Smooth muscle cell (in vitro differentiated cells): ENCODE measurements around the gene MEX3D. TPM values are rescaled to one million over a fixed set of nuclear protein-coding genes. Genes with fewer than 3 reads are reported as not detected.

Source experiments
- DNase-seq: peaks from one replicate; lab custom pipeline; 2025; ENCODE audit not compliant: unreplicated experiment; lab: John Stamatoyannopoulos, UW
- H2AFZ ChIP-seq: fragments of 200-600 bp; sonication (generic); 2 replicates; pipeline ENCODE4 v1.6.0; 2016; ENCODE audit warnings: antibody characterized with exemption, low read depth, mild to moderate bottlenecking
- H3F3A ChIP-seq: fragments of 200-600 bp; sonication (generic); 2 replicates; pipeline ENCODE4 v1.6.0; 2017; ENCODE audit warnings: antibody characterized with exemption, low read depth
- H3K27ac ChIP-seq: fragments of 200-600 bp; sonication (generic); 2 replicates; pipeline ENCODE4 v1.5.1; 2016; ENCODE audit warnings: low read depth, mild to moderate bottlenecking
- H3K27me3 ChIP-seq: fragments of 200-600 bp; sonication (generic); 2 replicates; pipeline ENCODE4 v1.6.1; 2016; ENCODE audit warnings: low read depth, mild to moderate bottlenecking
- H3K36me3 ChIP-seq: fragments of 200-600 bp; sonication (generic); 2 replicates; pipeline ENCODE4 v1.5.1; 2016; ENCODE audit warnings: low read depth
- H3K4me1 ChIP-seq: fragments of 200-600 bp; sonication (generic); 2 replicates; pipeline ENCODE4 v1.5.1; 2016; ENCODE audit warnings: low read depth
- H3K4me2 ChIP-seq: fragments of 200-600 bp; sonication (generic); 2 replicates; pipeline ENCODE4 v1.6.0; 2016; ENCODE audit warnings: mild to moderate bottlenecking
- H3K4me3 ChIP-seq: fragments of 200-600 bp; sonication (generic); 2 replicates; pipeline ENCODE4 v1.5.1; 2016; ENCODE audit warnings: mild to moderate bottlenecking
- H3K79me2 ChIP-seq: fragments of 200-600 bp; sonication (generic); 2 replicates; pipeline ENCODE4 v1.6.0; 2016; ENCODE audit warnings: low read depth, mild to moderate bottlenecking
- H3K9ac ChIP-seq: fragments of 200-600 bp; sonication (generic); 2 replicates; pipeline ENCODE4 v1.6.0; 2016; ENCODE audit warnings: low read depth
- H3K9me3 ChIP-seq: fragments of 200-600 bp; sonication (generic); replicated peaks from 2 replicates; pipeline ENCODE4 v1.5.1; 2016; ENCODE audit warnings: low read depth
- H4K20me1 ChIP-seq: fragments of 200-600 bp; sonication (generic); 2 replicates; pipeline ENCODE4 v1.6.0; 2016; ENCODE audit warnings: low read depth
- WGBS: methylation state at CpG from one replicate; pipeline ENCODE4 v1.1.7; 2016; ENCODE audit warnings: low lambda C conversion rate; 5-methylcytosine and 5-hydroxymethylcytosine counted together
- polyA plus RNA-seq: library from polyadenylated mRNA; unstranded; fragments of >200 nt; fragmentation: Nextera tagmentation; extraction: Ambion mirVana; gene quantifications from 2 replicates; pipeline ENCODE4 v1.2.1, GENCODE V29; 2016
- total RNA-seq: library from RNA; depleted of rRNA; stranded (reverse); fragments of >200 nt; gene quantifications from 2 replicates; pipeline ENCODE4 v1.2.3, GENCODE V29; 2014
- TF ChIP-seq, protein P1 (sequence below): fragments of 200-600 bp; sonication (generic); IDR thresholded peaks from 2 replicates; pipeline ENCODE4 v1.5.1; 2017; ENCODE audit warnings: borderline replicate concordance, mild to moderate bottlenecking, antibody characterized with exemption; ENCODE audit not compliant: insufficient read depth, poor library complexity, severe bottlenecking

Gene MEX3D
- total and polyA plus RNA-seq, 2 experiments from 2014 or later: 8.4 to 28.6 TPM

DNA sequence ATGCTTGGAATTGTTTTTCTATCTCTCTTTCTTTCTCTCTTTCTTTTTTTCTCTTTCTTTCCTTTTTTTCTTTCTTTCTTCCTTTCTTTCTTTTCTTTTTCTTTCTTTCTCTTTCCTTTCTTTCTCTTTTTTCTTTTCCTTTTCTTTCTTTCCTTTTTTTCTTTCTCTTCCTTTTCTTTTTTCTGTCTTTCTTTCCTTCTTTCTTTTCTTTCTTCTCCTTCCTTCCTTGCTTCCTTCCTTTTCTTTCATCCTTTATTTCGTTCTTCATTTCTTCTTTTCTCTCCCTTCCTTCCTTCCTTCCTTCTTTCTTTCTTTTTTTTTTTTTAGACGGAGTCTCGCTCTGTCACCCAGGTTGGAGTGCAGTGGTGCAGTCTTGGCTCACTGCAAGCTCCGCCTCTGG, 1.9 kb upstream of the MEX3D start:
- no peak for DNase-seq
- Histone ChIP-seq H3K4me1 (peaks cover 11% of the 10 kb centered on the region), H3K9ac (no peak overlapping the region), H3K27ac (no peak overlapping the region), H4K20me1 (peaks cover 14% of the 10 kb centered on the region), H3K27me3 (no peaks in the 10 kb centered on the region), H3F3A (no peaks in the 10 kb centered on the region), H3K4me2 (no peak overlapping the region), H3K4me3 (no peak overlapping the region), H3K9me3 (no peaks in the 10 kb centered on the region), H2AFZ (no peak overlapping the region), H3K36me3 (no peaks in the 10 kb centered on the region), H3K79me2 (peaks cover 25% of the 10 kb centered on the region)
- TF ChIP-seq, protein P1, sequence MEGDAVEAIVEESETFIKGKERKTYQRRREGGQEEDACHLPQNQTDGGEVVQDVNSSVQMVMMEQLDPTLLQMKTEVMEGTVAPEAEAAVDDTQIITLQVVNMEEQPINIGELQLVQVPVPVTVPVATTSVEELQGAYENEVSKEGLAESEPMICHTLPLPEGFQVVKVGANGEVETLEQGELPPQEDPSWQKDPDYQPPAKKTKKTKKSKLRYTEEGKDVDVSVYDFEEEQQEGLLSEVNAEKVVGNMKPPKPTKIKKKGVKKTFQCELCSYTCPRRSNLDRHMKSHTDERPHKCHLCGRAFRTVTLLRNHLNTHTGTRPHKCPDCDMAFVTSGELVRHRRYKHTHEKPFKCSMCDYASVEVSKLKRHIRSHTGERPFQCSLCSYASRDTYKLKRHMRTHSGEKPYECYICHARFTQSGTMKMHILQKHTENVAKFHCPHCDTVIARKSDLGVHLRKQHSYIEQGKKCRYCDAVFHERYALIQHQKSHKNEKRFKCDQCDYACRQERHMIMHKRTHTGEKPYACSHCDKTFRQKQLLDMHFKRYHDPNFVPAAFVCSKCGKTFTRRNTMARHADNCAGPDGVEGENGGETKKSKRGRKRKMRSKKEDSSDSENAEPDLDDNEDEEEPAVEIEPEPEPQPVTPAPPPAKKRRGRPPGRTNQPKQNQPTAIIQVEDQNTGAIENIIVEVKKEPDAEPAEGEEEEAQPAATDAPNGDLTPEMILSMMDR: no peak
- WGBS: 84% methylated on average over 4 of the region's 4 CpGs

DNA sequence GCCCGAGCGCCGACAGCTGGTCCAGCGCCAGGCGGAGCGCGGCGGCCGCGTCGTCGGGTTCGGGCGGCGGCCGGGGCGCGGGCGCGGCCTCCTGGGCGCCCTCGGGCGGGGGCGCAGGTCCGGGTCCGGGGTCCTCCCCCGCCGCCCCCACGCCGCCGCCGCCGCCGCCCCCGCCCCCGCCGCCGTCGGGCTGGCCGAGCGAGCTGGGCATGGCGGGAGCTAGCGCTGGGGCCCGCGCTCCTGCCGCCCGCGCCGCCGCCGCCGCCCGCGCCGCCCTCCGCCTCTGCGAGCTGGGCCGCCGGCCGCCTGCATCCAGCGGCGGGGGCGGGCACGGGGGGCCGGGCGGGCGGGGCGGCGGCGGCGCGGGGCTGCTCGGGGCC, 287 bp downstream of the MEX3D start:
- H3K9ac ChIP-seq: no peak overlapping the region
- H3K9me3 ChIP-seq: no peaks in the 10 kb centered on the region
- no peaks in the 10 kb centered on the region for H3F3A ChIP-seq
- H4K20me1 ChIP-seq: peaks cover 36% of the 10 kb centered on the region
- no CpG with 5 or more reads among the region's 73 CpGs for WGBS
- H3K27ac ChIP-seq: no peak overlapping the region
- no peak overlapping the region for H3K4me2 ChIP-seq
- H2AFZ ChIP-seq: no peak overlapping the region
- peaks cover 46% of the 10 kb centered on the region for H3K79me2 ChIP-seq
- DNase-seq: no peak
- TF ChIP-seq, protein P1: no peak
- peaks cover 11% of the 10 kb centered on the region for H3K4me1 ChIP-seq
- no peaks in the 10 kb centered on the region for H3K36me3 ChIP-seq
- H3K27me3 ChIP-seq: no peaks in the 10 kb centered on the region
- H3K4me3 ChIP-seq: peak overlapping the region; percentile 84

DNA sequence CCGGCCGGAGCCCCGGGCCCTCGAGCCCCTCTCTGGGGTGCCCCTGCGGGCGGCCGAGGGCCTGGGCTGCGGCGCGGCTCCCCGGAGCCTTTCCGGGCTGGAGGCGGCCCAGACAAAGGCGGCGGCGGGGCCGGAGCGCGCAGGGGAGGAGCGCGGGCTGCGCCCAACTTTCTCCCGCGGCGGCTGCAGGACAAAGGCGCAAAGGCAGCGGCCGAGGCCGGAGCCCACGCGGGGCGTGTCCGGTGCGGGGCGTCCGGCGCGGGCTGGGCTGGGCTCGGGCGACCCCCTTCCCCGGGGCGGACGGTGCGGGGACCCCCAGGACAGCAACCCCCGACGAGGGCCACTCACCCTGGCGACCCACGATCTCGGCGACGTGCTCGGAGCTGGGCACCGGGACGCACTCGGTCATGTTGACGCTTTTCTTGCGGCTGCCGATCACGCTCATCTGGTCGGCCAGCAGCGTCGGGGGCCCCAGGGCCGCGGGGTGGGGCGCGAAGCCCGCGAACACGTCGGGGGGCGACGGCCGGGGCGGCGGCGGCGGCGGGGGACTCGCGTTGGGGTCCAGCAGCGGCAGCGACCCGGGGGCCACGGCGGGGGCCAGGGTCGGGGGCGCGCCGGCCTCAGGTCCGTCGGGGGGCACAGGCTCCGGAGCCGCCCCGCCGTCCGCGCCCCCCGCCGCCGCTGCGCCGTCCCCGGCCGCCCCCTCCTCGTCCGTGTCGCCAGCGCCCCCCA, 843 bp downstream of the MEX3D start:
- no peaks in the 10 kb centered on the region for H3K36me3 ChIP-seq
- H3K79me2 ChIP-seq: peaks cover 52% of the 10 kb centered on the region
- peak overlapping the region; percentile 84 for H3K4me3 ChIP-seq
- H3K9me3 ChIP-seq: no peaks in the 10 kb centered on the region
- peak; percentile 59 for DNase-seq
- peaks cover 42% of the 10 kb centered on the region for H4K20me1 ChIP-seq
- under 1% methylated on average over 31 of the region's 108 CpGs for WGBS
- peak overlapping the region; percentile 95 for H3K4me2 ChIP-seq
- H3K4me1 ChIP-seq: peaks cover 11% of the 10 kb centered on the region
- H3F3A ChIP-seq: no peaks in the 10 kb centered on the region
- H2AFZ ChIP-seq: no peak overlapping the region
- peak overlapping the region; percentile 97 for H3K27ac ChIP-seq
- H3K9ac ChIP-seq: peak overlapping the region; percentile 98
- H3K27me3 ChIP-seq: no peaks in the 10 kb centered on the region
- TF ChIP-seq, protein P1: no peak
